Transverse colon (tissue), 4 donors: Measurements from ENCODE around the gene RALGAPA1. TPM values are rescaled to one million over a fixed set of nuclear protein-coding genes. Genes with fewer than 3 reads are reported as not detected.
A peak's percentile ranks its signal among the peaks of the same experiment; 100 is the strongest.

Experiments
- DNase-seq: peaks from one replicate; pipeline ENCODE4 v3.0.0-alpha.2; 2019
- H3K27ac ChIP-seq, 4 donors: fragments of 200-600 bp; sonication (generic); 2 replicates each; pipeline ENCODE4 v1.5.1; 2016 to 2018; ENCODE audit warnings: inconsistent platforms in 4 of 4
- H3K27me3 ChIP-seq: fragments of 200-600 bp; sonication (generic); 2 replicates; pipeline ENCODE4 v1.5.1; 2017; ENCODE audit warnings: inconsistent platforms
- H3K36me3 ChIP-seq, 4 donors: fragments of 200-600 bp; sonication (generic); 2 replicates each; pipeline ENCODE4 v1.5.1; 2017 to 2019; ENCODE audit warnings: inconsistent platforms in 4 of 4
- H3K4me1 ChIP-seq, 4 donors: fragments of 200-600 bp; sonication (generic); 2 replicates each; pipeline ENCODE4 v1.5.1; 2017 to 2020; ENCODE audit warnings: inconsistent platforms in 4 of 4
- H3K4me3 ChIP-seq, 4 donors: fragments of 200-600 bp; sonication (generic); 1 replicate in 1 of 4; 2 replicates in 3 of 4; pipeline versions ENCODE4 v1.5.1 to v1.6.1; 2017 to 2019; ENCODE audit warnings: inconsistent platforms in 4 of 4
- H3K9me3 ChIP-seq, 2 donors: fragments of 200-600 bp; sonication (generic); 2 replicates each; pipeline ENCODE4 v1.5.1; 2017 to 2019; ENCODE audit warnings: inconsistent platforms in 2 of 2
- EP300 ChIP-seq: sonication (generic); formaldehyde crosslinking; IDR thresholded peaks from one replicate; pipeline ENCODE4 v1.6.1; 2017; ENCODE audit warnings: antibody characterized with exemption, low read depth
- POLR2A ChIP-seq: fragments of 450-650 bp; IDR thresholded peaks from one replicate; pipeline ENCODE4 v1.6.1; 2016; ENCODE audit warnings: antibody characterized with exemption, mild to moderate bottlenecking, moderate library complexity
- POLR2AphosphoS5 ChIP-seq, 3 donors: sonication (generic); formaldehyde crosslinking; IDR thresholded peaks; one replicate each; pipeline ENCODE4 v1.6.1; 2016; ENCODE audit warnings: antibody characterized with exemption in 3 of 3
- WGBS, 2 donors: methylation state at CpG; one replicate each; pipeline ENCODE4 v1.1.5; 2018; ENCODE audit warnings: low coverage in 1 of 2; 5-methylcytosine and 5-hydroxymethylcytosine counted together
- in situ Hi-C, 4 donors: fragments of 200-750 bp; cut with MboI; loops; one replicate each; pipeline versions ENCODE4 v1.15.0 to v1.15.1; 2017; ENCODE audit warnings: low sequenced_read_pairs in 3 of 4, low pct_ligation_motif_present in 1 of 4, low pct_unique_long_range_greater_than_20kb in 1 of 4
- intact Hi-C: fragments of 100-400 bp; cut with DNase I; formaldehyde crosslinking; loops from one replicate; pipeline ENCODE4 v1.15.1; 2023; ENCODE audit warnings: low total_unique reads
- total RNA-seq, 4 donors: library from RNA; depleted of rRNA; stranded (reverse); fragments of >200 nt; gene quantifications; one replicate each; pipeline ENCODE4 v1.1.0, GENCODE V29; 2016
- TF ChIP-seq, protein P1 (sequence below), 5 experiments: fragments of 200-600 bp in 3 of 5; fragments of 450-650 bp in 2 of 5; sonication (generic) in 3 of 5; IDR thresholded peaks; 1 replicate in 2 of 5; 2 replicates in 3 of 5; pipeline ENCODE4 v1.5.1; 2016 to 2017; ENCODE audit warnings: antibody characterized with exemption in 5 of 5, inconsistent platforms in 3 of 5, mild to moderate bottlenecking in 2 of 5, moderate library complexity in 1 of 5

Gene RALGAPA1
- total RNA-seq, 4 donors from 2014 or later = 84.7 to 122 (median 119) TPM

DNA sequence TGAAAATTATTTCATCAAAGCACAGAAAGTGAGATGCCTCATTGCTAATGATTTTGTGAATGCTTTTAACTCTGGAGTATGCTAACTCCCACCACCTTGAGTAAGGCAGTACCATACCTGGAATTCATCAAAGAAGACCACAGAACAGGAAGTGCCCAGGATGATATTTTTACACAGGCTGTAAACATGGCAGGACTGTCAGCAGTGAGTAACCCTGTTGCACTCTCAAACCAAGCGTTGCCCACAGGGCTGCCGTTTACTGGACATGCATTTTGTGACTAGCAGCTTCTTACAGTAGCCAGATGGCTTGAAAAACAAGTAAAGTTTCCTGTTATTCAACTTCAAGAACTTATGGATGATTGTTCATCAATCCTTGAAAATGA, 42.4 kb downstream of the RALGAPA1 start:
- H3K36me3 ChIP-seq = no peaks in the 10 kb centered on the region
- no peaks in the 10 kb centered on the region for H3K9me3 ChIP-seq
- 76% methylated on average over 2 of the region's 2 CpGs; no CpG with 5 or more reads in 1 of the 2 donors for WGBS, 2 donors
- no peak overlapping the region for H3K4me3 ChIP-seq
- in situ Hi-C loops (no loop called here), intact Hi-C loops (no loop called here)
- no peaks in the 10 kb centered on the region for H3K27me3 ChIP-seq
- DNase-seq = no peak
- no peak for TF ChIP-seq POLR2AphosphoS5 (IDR thresholded peaks at IDR 0.05)
- TF ChIP-seq EP300 = no peak
- no peak for TF ChIP-seq POLR2A
- TF ChIP-seq, protein P1, sequence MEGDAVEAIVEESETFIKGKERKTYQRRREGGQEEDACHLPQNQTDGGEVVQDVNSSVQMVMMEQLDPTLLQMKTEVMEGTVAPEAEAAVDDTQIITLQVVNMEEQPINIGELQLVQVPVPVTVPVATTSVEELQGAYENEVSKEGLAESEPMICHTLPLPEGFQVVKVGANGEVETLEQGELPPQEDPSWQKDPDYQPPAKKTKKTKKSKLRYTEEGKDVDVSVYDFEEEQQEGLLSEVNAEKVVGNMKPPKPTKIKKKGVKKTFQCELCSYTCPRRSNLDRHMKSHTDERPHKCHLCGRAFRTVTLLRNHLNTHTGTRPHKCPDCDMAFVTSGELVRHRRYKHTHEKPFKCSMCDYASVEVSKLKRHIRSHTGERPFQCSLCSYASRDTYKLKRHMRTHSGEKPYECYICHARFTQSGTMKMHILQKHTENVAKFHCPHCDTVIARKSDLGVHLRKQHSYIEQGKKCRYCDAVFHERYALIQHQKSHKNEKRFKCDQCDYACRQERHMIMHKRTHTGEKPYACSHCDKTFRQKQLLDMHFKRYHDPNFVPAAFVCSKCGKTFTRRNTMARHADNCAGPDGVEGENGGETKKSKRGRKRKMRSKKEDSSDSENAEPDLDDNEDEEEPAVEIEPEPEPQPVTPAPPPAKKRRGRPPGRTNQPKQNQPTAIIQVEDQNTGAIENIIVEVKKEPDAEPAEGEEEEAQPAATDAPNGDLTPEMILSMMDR (IDR thresholded peaks at IDR 0.05) = no peak
- no peak overlapping the region for H3K27ac ChIP-seq
- H3K4me1 ChIP-seq = no peaks in the 10 kb centered on the region

DNA sequence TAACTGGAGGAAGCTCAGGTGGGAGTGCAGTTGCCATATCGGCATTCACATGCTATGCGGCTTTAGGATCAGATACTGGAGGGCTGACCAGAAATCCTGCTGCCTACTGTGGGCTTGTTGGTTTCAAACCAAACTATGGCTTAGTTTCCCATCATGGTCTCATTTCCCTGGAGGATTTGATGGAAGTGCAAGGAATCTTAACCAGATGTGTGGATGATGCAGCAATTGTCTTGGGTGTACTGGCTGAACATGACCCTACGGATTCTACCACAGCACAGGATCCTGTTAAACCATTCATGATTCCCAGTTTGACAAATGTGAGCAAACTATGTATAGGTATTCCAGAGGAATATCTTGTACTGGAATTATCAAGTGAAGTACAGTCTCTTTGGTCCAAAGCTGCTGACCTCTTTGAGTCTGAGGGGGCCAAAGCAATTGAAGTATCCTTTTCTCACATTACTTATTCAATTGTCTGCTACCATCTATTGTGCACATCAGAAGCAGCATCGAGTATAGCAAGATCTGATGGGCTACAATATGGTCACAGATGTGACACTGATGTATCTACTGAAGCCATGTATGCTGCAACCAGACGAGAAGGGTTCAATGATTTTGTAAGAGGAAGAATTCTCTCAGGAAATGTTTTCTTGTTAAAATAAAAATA, 42.9 kb downstream of the RALGAPA1 start:
- no peak overlapping the region for H3K4me3 ChIP-seq
- no peaks in the 10 kb centered on the region for H3K4me1 ChIP-seq
- intact Hi-C loops = no loop called here
- TF ChIP-seq, protein P1 (IDR thresholded peaks at IDR 0.05) = no peak
- TF ChIP-seq POLR2AphosphoS5 (IDR thresholded peaks at IDR 0.05) = no peak
- TF ChIP-seq POLR2A = no peak
- TF ChIP-seq EP300 = no peak
- H3K27me3 ChIP-seq = no peaks in the 10 kb centered on the region
- in situ Hi-C loops = no loop called here
- no peaks in the 10 kb centered on the region for H3K36me3 ChIP-seq
- no peak for DNase-seq
- no peak overlapping the region for H3K27ac ChIP-seq
- H3K9me3 ChIP-seq = no peaks in the 10 kb centered on the region
- WGBS, 2 donors = 83 to 96% methylated on average over 3 to 5 of the region's 5 CpGs

DNA sequence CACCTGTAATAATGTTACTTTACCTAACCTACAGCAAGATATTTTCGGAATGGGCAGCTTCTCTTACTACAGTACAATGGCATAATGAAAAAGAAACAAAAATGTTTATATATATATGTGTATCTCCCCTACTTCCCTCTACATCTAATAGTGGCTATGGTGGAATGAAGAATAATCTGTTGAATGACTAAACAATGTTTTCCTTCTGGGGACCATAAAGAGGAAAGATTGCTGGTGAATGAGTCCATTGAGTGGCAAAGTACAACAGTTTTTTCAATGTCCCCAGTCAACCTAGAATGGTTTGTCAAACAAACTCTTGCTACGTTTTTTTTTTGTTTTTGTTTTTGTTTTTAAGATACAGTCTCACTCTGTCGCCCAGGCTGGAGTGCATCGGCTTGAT, 47.2 kb downstream of the RALGAPA1 start:
- in situ Hi-C loops = no loop called here
- TF ChIP-seq EP300 (no peak), POLR2A (no peak), POLR2AphosphoS5 (IDR thresholded peaks at IDR 0.05) (no peak)
- TF ChIP-seq, protein P1 (IDR thresholded peaks at IDR 0.05) = no peak
- H3K27ac ChIP-seq = peak overlapping the region in 1 of 4 donors; percentile 22
- WGBS, 2 donors = 79 to 86% methylated on average over 4 of the region's 4 CpGs
- no peak for DNase-seq
- no peaks in the 10 kb centered on the region for H3K27me3 ChIP-seq
- peaks cover 0 to 8% (median 4%) of the 10 kb centered on the region in 4 donors for H3K36me3 ChIP-seq
- no peak overlapping the region for H3K4me3 ChIP-seq
- no peaks in the 10 kb centered on the region for H3K4me1 ChIP-seq
- H3K9me3 ChIP-seq = no peaks in the 10 kb centered on the region
- intact Hi-C loops = no loop called here

DNA sequence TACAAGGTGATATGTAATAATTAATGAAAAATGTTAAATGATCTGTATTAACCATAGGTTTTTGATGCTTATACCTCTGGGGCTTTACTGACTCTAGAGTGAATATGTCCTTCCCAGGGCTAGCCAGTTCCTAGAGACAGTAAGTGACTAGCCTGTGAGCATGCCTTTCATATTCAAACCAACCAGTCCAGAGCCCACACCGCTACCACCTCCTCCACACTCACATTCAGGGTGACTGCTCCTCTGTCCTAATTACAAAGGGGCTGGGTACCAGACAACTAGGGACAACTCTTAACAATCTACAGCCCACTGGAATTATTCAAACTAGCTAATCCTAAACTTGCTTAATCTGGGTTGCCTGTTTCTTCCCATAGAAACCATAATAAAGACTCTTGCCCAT, 49.0 kb downstream of the RALGAPA1 start:
- Histone ChIP-seq H3K36me3 (peaks cover 0 to 23% (median 8%) of the 10 kb centered on the region in 4 donors), H3K27me3 (no peaks in the 10 kb centered on the region), H3K4me3 (no peak overlapping the region), H3K27ac (no peak overlapping the region), H3K9me3 (no peaks in the 10 kb centered on the region), H3K4me1 (no peaks in the 10 kb centered on the region)
- in situ Hi-C loops = no loop called here
- DNase-seq = no peak
- intact Hi-C loops = no loop called here
- TF ChIP-seq, protein P1 (IDR thresholded peaks at IDR 0.05) = no peak
- TF ChIP-seq POLR2AphosphoS5 (IDR thresholded peaks at IDR 0.05) (no peak), POLR2A (no peak), EP300 (no peak)
- 100% methylated on average over 1 of the region's 1 CpG; no CpG with 5 or more reads in 1 of the 2 donors for WGBS, 2 donors
